Gastrocnemius medialis (tissue), 4 donors: ENCODE results near the gene ZNF653. TPM values are rescaled to one million over a fixed set of nuclear protein-coding genes. Genes with fewer than 3 reads are reported as not detected.

ENCODE experiments used
- ATAC-seq, 2 donors: fragments of 150-250 bp; one replicate each; pipeline ENCODE4 v1.9.1; 2016
- DNase-seq, 2 donors: peaks; one replicate each; pipeline ENCODE4 v3.0.0-alpha.2; 2019
- H3K27ac ChIP-seq, 4 donors: fragments of 200-600 bp; sonication (generic); 1 replicate in 1 of 4; 2 replicates in 3 of 4; pipeline ENCODE4 v1.5.1; 2016 to 2018; ENCODE audit warnings: mild to moderate bottlenecking in 2 of 4, moderate library complexity in 1 of 4
- H3K27me3 ChIP-seq, 3 donors: fragments of 200-600 bp; sonication (generic) in 2 of 3; 1 replicate in 1 of 3; 2 replicates in 2 of 3; pipeline versions ENCODE4 v1.5.1 to v1.6.0; 2016 to 2019; ENCODE audit warnings: mild to moderate bottlenecking in 1 of 3, moderate library complexity in 1 of 3
- H3K36me3 ChIP-seq, 2 donors: fragments of 200-600 bp; sonication (generic) in 1 of 2; one replicate each; pipeline ENCODE4 v1.5.1; 2017 to 2018
- H3K4me1 ChIP-seq, 2 donors: fragments of 200-600 bp; sonication (generic) in 1 of 2; one replicate each; pipeline ENCODE4 v1.5.1; 2016 to 2017; ENCODE audit warnings: mild to moderate bottlenecking in 2 of 2
- H3K4me3 ChIP-seq, 4 donors: fragments of 200-600 bp; sonication (generic) in 3 of 4; 1 replicate in 1 of 4; 2 replicates in 3 of 4; pipeline ENCODE4 v1.5.1; 2016 to 2019; ENCODE audit warnings: mild to moderate bottlenecking in 2 of 4
- H3K9me3 ChIP-seq, 3 donors: fragments of 200-600 bp; sonication (generic) in 2 of 3; 1 replicate in 1 of 3; 2 replicates in 2 of 3; pipeline ENCODE4 v1.5.1; 2016 to 2019
- CTCF ChIP-seq, 5 experiments: fragments of 450-650 bp in 3 of 5; fragments of 200-600 bp in 2 of 5; sonication (generic) in 2 of 5; IDR thresholded peaks in 4 of 5; conservative IDR thresholded peaks in 1 of 5; 1 replicate in 4 of 5; 2 replicates in 1 of 5; pipeline ENCODE4 v1.5.1; 2016 to 2019; ENCODE audit warnings: antibody characterized with exemption in 5 of 5, mild to moderate bottlenecking in 3 of 5, moderate library complexity in 3 of 5
- POLR2A ChIP-seq, 2 donors: fragments of 450-650 bp; IDR thresholded peaks; one replicate each; pipeline ENCODE4 v1.6.1; 2017; ENCODE audit warnings: antibody characterized with exemption in 2 of 2, mild to moderate bottlenecking in 2 of 2, moderate library complexity in 2 of 2
- in situ Hi-C, 4 donors: fragments of 200-750 bp; cut with MboI; loops; one replicate each; pipeline versions ENCODE4 v1.15.0 to v1.8.0; 2017; ENCODE audit warnings: low sequenced_read_pairs in 4 of 4
- intact Hi-C: fragments of 100-400 bp; cut with DNase I; formaldehyde crosslinking; loops from one replicate; pipeline ENCODE4 v1.15.1; 2023; ENCODE audit warnings: low total_unique reads
- total RNA-seq, 4 donors: library from RNA; depleted of rRNA; stranded (reverse); fragments of >200 nt; gene quantifications; one replicate each; pipeline versions ENCODE4 v1.1.0 to v1.2.3, GENCODE V29; 2016

ZNF653 gene
- total RNA-seq, 4 donors from 2014 or later = 5.6 to 25.8 (median 10.1) TPM

- H3K9me3 ChIP-seq = no peaks in the 10 kb centered on the region
- in situ Hi-C loops = no loop called here
- peaks cover 0 to 3% of the 10 kb centered on the region in 2 donors for H3K36me3 ChIP-seq
- ATAC-seq = no peak
- no peak for TF ChIP-seq CTCF (IDR thresholded peaks at IDR 0.05 in 4 of 5, conservative IDR thresholded peaks at IDR 0.05 in 1 of 5)
- no peak for TF ChIP-seq POLR2A (IDR thresholded peaks at IDR 0.05)
- peaks cover 6 to 12% of the 10 kb centered on the region in 2 donors for H3K4me1 ChIP-seq
- peaks cover 27 to 41% (median 37%) of the 10 kb centered on the region in 3 donors for H3K27me3 ChIP-seq
- no peak overlapping the region for H3K27ac ChIP-seq
- intact Hi-C loops = no loop called here
- H3K4me3 ChIP-seq = no peak overlapping the region
- DNase-seq = no peak
These were observed 20.3 kb downstream of the ZNF653 start for GRCh38 chr19:11485245-11485837.

- intact Hi-C loops (loop anchor here (2.0 kb wide), 2 partner anchors 103 to 191 kb away; no protein-coding TSS in a partner anchor), in situ Hi-C loops (no loop called here)
- H3K36me3 ChIP-seq = peaks cover 0 to 3% of the 10 kb centered on the region in 2 donors
- H3K27me3 ChIP-seq = peaks cover 35 to 59% (median 43%) of the 10 kb centered on the region in 3 donors
- H3K4me1 ChIP-seq = peaks cover 6 to 12% of the 10 kb centered on the region in 2 donors
- H3K27ac ChIP-seq = no peak overlapping the region
- DNase-seq = no peak
- no peaks in the 10 kb centered on the region for H3K9me3 ChIP-seq
- ATAC-seq = no peak
- TF ChIP-seq POLR2A (IDR thresholded peaks at IDR 0.05) = no peak
- no peak for TF ChIP-seq CTCF (IDR thresholded peaks at IDR 0.05 in 4 of 5, conservative IDR thresholded peaks at IDR 0.05 in 1 of 5)
- no peak overlapping the region for H3K4me3 ChIP-seq
These were observed 22.1 kb downstream of the ZNF653 start for GRCh38 chr19:11483366-11484111.

- ATAC-seq (peak; percentile 84 to 85), DNase-seq (peak; percentile 53 to 54)
- no peak for TF ChIP-seq POLR2A (IDR thresholded peaks at IDR 0.05)
- TF ChIP-seq CTCF (IDR thresholded peaks at IDR 0.05 in 4 of 5, conservative IDR thresholded peaks at IDR 0.05 in 1 of 5) = peak; percentile 72 to 96 (median 93)
- Histone ChIP-seq H3K4me1 (peaks cover 6 to 12% of the 10 kb centered on the region in 2 donors), H3K9me3 (no peaks in the 10 kb centered on the region), H3K36me3 (peaks cover 0 to 3% of the 10 kb centered on the region in 2 donors), H3K4me3 (peak overlapping the region; percentile 23 to 51 (median 45)), H3K27ac (peak overlapping the region in 1 of 4 donors; percentile 2), H3K27me3 (peaks cover 35 to 64% (median 43%) of the 10 kb centered on the region in 3 donors)
- in situ Hi-C loops (no loop called here), intact Hi-C loops (loop anchor here (2.0 kb wide), 2 partner anchors 102 to 190 kb away; no protein-coding TSS in a partner anchor)
These were observed 23.1 kb downstream of the ZNF653 start for GRCh38 chr19:11482384-11483050.

- Histone ChIP-seq H3K4me1 (peaks cover 6 to 12% of the 10 kb centered on the region in 2 donors), H3K27me3 (peaks cover 35 to 64% (median 43%) of the 10 kb centered on the region in 3 donors), H3K36me3 (peaks cover 0 to 3% of the 10 kb centered on the region in 2 donors), H3K27ac (peak overlapping the region in 1 of 4 donors; percentile 2), H3K4me3 (peak overlapping the region; percentile 23 to 51 (median 45)), H3K9me3 (no peaks in the 10 kb centered on the region)
- DNase-seq (peak; percentile 25 to 36), ATAC-seq (peak; percentile 58 to 59)
- intact Hi-C loops = loop anchor here (2.0 kb wide), 2 partner anchors 101 to 189 kb away; no protein-coding TSS in a partner anchor
- in situ Hi-C loops = no loop called here
- TF ChIP-seq CTCF (IDR thresholded peaks at IDR 0.05 in 4 of 5, conservative IDR thresholded peaks at IDR 0.05 in 1 of 5) = no peak
- peak in 1 of 2 donors; percentile 6 for TF ChIP-seq POLR2A (IDR thresholded peaks at IDR 0.05)
These were observed 23.9 kb downstream of the ZNF653 start for GRCh38 chr19:11481534-11482383.
